Caki2 (cell line): Measurements from ENCODE around the gene HIGD2B. TPM values are rescaled to one million over a fixed set of nuclear protein-coding genes. Genes with fewer than 3 reads are reported as not detected.
A peak's percentile ranks its signal among the peaks of the same experiment; 100 is the strongest.
"Not testable (repeated sequence)": the region's sequence is repeated elsewhere in the genome, so short reads cannot be mapped to it uniquely, and the experiment has no call there.

ENCODE experiments used
- DNase-seq: peaks from one replicate; pipeline ENCODE4 v3.0.0-alpha.2; 2015; ENCODE audit warnings: low read depth
- in situ Hi-C: cut with HindIII; loops from 2 replicates; pipeline ENCODE4 v1.10.0; 2016; ENCODE audit warnings: low sequenced_read_pairs, low pct_unique_long_range_greater_than_20kb, mixed read lengths
- total RNA-seq: library from RNA; depleted of rRNA; stranded (reverse); fragments of >200 nt; shearing (Covaris generic); gene quantifications from 2 replicates; pipeline ENCODE4 v1.2.3, GENCODE V29; 2014; ENCODE audit warnings: low replicate concordance

The HIGD2B gene
- total RNA-seq, 1 experiment from 2014 or later, result not detected

DNA sequence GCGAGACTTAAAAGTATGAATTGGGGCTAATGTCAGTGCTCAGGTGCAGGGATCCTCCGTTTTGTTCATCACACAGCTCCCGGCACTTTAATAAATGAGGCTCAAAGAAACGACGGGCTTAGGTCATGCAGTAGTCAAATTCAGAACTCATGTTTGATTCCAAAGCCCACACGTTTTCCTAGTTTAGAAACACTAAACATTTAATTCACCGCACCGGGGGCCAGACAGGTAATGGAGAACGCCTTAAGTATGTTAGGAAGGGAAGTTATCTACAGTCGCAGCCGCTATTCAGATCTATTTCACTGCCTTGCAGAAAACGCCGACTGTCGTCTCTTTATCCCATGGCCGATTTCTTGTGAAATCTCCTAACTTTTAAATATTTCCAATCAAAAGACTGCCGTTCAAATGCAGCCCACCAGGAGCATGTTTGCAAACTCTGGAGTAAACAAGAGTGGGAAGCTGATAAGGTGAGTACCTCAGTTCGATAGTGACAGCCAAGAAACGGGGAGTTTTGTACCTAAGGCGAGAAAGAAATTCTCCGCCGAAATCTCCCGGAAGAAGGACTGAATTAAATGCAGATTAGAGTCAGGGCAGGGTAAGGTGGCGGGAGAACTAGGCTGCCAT lies 569 bp downstream of the HIGD2B start:
- no peak for DNase-seq
- in situ Hi-C loops, result no loop called here

DNA sequence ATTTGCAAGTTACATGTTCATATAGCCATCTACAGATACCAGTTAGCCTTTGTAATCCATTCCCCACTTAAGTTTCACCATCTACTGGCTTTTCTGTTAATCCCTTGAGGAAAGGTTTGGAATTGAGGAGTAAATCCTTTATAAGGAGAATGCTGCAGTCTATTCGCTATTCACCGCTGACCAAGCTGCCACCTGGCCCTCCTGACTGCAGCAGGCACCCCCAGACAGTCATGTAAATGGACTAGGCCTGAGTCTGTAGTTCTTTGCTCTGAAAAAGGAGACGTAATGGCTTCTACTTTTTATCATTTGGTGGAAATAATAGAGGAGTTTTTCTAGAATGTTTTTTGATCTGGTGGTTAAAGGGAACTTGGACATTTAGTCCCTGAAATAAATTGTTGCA lies 3.2 kb downstream of the HIGD2B start:
- no peak for DNase-seq
- in situ Hi-C loops, result no loop called here

DNA sequence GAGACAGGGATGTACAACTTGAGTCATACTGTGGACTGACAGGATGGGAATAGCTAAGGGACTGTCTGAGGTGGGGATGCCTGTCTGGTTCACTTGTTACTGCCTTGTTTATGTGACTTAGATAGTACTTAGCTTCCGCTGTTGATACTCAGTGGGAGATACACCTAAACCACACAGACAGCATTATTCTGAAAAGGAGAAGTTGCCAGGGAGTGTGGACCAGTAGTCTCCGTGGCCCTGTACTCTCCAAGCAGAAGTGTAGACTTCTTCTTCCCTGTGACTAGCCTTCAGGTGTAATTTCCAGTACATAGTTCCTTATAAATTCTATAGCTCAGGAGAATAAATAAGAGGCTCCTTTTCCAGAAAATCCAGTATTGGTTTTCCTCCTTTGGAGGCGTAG lies 5.1 kb downstream of the HIGD2B start:
- in situ Hi-C loops, result no loop called here
- DNase-seq, result no peak

DNA sequence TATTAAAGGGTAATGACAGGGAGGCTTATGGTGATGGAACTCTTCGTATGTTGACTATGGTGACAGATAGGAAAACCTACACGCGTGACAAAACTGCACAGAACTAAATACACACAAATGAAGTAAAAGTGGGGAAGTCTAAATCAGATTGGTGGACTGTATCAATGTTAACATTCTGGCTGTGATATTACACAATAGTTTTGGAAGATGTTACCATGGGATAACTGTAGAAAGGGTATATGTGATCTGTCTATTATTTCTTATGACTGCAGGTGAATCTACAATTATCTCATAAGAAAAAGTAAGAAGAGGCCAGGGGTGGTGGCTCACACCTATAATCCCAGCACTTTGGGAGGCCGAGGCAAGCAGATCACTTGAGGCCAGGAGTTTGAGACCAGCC lies 9.1 kb downstream of the HIGD2B start:
- in situ Hi-C loops, result no loop called here
- no peak for DNase-seq

DNA sequence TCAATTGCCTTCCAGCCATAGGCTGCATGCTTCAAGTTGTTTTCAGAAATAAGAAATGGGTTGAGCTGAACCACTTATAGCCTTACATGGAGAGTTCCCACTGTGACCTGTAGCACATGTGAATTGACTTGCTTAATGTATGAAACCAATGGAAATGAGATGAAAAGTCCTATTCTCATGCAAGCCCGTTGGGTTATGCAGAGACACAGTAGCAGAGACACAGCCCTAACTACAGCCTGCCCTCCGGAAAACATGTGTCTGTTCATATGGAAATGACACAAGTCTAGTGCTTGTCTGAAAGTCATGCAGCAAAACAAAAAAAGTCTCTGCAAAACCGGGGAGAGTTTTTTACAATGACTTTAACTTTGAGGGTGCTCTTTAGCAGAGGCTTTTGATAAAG lies 14.5 kb downstream of the HIGD2B start:
- no peak for DNase-seq
- in situ Hi-C loops, result no loop called here

DNA sequence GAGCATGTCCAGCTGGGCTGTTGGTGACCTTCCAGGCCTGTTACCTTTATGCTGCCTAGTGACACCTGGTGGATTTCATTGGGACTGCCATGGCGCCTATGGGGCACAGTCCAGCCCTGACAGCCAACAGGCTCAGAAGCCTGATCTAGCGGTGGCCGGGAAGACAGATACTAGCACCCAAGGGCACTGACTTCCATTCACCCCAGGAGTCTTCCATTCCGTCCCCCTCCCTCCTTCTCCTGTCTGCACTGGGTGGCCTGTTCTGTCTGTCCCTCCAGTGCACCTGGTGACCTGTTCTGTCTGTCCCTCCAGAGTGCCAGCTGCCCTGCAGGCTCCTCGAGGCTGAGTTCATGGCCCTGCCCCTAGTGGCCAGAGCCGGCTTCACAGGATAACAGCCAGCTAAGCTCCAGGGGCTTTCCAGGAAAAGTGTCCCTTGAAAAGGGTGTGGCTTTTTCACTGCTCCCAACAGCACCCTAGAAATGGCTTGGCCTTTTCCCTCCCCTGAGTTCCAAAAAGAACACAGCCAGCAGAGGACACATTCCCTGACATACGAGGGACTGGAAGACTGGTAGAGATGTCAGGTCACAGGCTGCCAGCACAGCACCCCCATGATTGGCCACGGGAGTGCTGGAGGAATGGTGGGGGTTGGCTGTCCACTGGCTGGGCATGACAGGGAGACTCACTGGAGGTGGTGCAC lies 15.2 kb downstream of the HIGD2B start:
- in situ Hi-C loops, result not testable (repeated sequence)
- DNase-seq, result peak; percentile 90

DNA sequence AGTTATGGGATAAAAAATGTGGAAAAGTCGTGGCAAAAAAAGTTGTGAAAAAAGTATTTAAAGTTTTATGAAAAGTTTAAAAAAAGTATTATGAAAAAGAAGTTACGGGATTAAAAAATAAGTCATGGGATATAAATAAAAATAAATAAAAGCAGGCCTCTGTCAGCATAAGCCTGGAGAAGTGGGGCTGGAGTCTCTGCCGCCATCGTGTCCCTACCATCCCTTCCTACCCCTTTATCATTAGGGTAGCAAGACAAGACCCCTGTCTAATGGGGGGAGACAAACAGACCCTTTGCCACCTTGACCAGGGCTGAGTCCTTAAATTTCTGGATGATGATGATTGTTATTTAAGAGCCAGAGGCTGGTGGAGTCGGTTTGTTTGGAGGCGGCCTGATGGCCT lies 16.2 kb downstream of the HIGD2B start:
- in situ Hi-C loops, result not testable (repeated sequence)

DNA sequence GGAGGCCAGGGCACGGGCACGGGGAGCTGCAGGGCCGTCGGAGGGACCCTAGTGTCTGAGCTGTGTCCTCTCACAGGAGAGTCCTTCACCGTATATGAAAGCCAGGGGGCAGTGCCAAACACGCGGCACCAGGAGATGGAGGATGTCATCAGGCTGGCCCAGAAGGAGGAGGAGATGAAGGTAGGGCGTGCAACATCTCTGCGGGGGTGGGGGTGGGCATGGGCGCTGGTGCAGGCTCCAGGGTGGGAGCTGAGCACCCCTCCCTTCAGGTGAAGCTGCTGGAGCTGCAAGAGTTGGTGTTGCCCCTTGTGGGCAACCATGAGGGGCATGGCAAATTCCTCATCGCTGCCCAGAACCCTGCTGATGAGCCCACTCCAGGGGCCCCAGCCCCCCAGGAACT lies 20.3 kb downstream of the HIGD2B start:
- DNase-seq, in situ Hi-C loops: not testable (repeated sequence)

More for the DNA sequence above, 16.2 kb downstream of the HIGD2B start:
- not testable (repeated sequence) for DNase-seq

DNA sequence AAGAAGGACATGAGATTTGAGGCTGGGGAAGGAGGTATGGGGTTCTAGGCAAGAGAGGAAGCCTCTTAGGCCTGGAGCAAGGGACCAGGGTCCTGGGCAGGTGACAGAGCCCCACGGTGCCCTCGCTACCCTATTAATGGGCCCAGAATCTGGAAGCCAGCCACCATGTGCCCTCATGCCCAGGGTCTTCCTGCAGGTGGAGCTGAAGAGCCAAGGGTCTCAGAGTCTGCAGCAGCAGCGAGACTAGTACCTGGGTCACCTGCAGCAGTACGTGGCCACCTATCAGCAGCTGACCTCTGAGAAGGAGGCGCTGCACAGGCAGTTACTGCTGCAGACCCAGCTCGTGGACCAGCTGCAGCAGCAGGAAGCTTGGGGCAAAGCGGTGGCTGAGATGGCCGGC lies 22.1 kb downstream of the HIGD2B start:
- DNase-seq, in situ Hi-C loops: not testable (repeated sequence)

DNA sequence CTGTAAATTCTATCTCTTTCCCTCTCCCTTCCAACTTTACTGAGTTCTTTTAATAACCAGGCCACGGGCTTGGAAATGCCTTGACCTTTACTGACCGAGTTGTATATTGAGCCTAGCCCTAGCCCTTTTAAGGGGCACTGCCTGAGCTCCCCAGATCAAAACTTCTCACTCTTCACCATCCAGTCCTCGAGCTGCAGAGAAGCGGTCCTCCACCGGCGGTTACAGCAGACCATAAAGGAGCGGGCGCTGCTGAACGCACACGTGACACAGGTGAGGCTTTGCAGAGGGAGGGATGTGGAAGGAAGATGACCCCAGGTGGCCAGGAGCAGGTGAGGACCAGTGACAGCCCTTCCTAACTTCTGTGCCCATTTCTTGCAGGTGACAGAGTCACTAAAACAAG lies 24.9 kb downstream of the HIGD2B start:
- DNase-seq, in situ Hi-C loops: not testable (repeated sequence)

DNA sequence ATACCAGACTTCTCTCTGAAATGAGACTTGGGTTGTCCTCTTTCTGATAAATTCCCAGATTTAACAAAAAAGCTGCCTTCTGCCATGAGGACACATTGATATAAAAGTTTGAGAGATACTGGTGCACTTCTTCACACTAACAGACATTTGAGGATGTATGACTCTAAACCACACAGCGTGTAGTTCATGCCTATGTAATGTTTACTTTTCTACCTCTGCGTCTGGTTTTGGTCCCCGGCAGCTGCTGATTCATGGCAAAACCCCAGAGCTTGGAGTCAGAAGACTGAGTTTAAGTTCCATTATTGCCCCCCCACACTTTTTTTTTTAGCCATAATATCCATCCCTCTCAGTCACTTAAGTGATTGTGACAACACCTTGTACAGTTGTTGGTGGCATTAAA lies 30.0 kb downstream of the HIGD2B start:
- in situ Hi-C loops, DNase-seq: not testable (repeated sequence)

DNA sequence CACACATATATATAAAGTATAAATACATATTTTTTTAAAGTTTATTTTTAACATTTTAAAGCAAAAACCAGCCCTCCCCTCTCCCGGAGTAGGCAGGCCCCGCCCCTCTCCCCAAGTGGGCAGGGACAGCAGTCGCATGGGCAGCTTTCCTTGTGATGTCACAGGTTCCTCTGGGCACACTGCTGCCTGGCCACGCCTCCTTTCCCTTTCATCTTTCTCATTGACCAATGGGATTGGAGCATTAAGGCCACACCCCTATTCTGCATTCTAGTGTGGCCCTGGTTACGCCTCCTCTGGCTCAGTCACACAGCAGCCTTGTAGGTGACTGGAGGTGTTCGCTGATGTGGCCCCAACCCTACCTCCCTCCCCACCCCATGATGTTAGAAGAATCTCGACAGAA lies 31.6 kb downstream of the HIGD2B start, which contains the start of gene GOLGA6B:
Gene GOLGA6B, plus strand, starts transcription at position 301 of the 400 bp plus-strand sequence. Its CDS starts 41 bp downstream, at position 342.
- in situ Hi-C loops, result not testable (repeated sequence)

DNA sequence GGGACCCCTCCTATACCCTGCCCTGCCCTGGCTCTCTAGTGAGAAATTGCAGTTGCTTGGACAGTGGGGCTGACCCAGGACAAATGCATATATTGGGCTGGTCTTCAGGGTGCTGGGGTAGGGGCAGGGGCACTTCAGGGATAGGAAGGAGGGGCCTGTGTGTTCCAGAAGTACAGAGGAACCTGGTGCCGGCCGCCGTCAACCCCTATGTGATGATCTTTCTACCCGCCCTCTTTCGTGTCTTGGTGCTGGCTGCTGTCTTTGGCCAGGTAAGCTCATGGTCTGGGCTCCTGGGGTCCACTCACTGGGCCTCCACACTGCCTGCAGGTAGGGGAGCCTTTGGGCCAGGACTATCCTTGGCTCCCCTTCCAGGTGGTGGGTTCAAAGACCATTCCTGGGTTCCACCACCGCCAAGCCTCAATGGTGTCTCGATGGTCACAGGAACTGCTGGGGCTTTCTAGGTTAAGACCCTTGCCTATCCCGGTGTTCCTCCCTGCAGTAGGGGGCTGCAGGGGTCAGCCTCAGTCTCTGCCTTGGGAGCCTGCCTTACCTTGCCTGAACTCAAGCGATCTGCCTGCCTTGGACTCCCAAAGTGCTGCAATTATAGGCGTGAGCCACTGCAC lies 37.2 kb downstream of the HIGD2B start:
- in situ Hi-C loops, DNase-seq: not testable (repeated sequence)

More for the DNA sequence above, 31.6 kb downstream of the HIGD2B start, which contains the start of gene GOLGA6B:
- DNase-seq, result not testable (repeated sequence)

DNA sequence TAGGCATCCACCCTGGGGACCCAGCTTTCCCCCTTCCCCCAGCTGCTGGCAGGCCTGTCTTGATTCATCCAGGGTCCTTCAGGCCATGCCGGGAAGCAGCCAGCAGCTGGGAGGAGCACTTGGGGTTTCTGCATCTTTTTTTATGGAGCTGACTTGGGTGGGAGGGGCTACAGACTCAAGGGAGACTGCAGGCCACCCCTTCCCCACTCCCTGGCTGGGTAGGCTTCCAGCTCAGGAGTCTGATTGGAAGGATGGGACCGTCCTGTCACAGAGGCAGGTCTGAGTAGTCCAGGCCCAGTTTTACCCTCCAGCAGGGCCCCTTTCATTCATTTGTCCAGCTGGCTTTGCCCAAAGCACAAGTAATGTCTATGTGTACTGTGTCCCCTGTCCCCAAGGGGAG lies 43.7 kb downstream of the HIGD2B start:
- in situ Hi-C loops, DNase-seq: not testable (repeated sequence)

DNA sequence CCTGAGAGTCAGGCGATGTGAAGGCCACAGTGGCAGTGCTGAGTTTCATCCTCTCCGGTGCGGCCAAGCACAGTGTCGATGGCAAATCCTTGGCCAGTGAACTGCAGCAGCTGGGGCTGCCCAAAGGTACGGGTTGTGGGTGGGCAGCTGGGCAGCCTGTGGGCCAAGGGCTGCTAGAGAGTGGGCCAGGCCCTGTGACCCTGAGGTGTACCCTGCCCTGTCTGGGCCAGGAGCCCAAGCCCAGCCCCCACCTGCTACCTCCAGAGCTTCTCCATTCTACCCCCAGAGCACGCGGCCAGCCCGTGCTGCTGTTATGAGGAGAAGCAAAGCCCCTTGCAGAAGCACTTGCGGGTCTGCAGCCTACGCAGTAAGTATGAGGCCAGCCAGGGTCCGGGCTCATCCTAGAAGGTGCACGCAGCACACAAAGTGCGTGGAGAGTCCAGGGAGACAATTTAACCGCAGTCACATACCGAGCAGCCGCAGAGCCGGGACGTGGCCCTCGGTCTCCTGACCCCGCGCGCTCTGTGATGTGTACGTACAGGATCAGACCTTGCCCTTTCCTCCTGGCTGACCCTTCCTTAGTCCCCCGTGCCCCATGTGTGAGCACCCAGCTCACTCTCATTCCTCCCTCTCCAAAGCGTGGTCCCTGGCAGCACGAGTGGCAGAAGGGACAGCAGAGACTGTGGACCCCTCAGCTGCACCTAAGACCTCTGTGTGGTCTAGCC lies 46.1 kb downstream of the HIGD2B start:
- in situ Hi-C loops, DNase-seq: not testable (repeated sequence)

DNA sequence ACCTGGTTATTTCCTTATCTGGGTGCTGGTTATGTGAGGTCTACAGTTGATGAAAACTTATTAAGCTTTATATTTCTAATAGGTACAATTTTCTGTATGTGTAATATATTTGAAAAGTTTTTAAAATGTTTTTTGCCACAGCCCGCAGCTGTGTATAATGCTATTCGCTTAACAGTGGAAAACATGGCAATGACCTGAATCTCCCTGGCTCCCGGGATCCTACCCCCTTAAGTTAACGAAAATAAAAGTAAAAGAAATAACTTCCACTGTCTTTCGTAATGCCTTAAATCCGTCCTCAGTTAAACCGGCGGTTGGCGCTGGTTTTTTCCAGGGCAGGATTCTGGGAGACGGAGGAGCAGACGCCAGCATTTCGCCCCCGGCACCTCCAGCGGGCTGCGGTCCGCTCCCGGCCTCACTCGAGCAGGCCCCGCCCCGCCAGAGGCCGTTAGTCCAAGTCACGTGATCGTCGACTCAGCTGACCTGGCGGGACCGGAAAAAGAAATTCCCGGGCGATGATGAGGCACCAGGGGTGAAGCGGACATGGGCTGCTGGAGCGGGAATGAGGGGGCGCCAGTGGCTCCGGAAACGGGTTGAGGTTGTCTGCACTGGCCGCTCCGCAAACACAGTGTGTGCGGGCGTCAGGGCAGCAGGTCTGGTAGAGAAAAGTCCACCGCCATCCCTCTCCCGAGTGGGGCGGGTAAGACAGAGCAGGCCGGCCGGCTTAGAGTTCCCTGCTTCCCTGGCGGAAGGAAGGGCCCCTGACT lies 49.3 kb downstream of the HIGD2B start:
- peak; percentile 58 for DNase-seq
- in situ Hi-C loops, result not testable (repeated sequence)

DNA sequence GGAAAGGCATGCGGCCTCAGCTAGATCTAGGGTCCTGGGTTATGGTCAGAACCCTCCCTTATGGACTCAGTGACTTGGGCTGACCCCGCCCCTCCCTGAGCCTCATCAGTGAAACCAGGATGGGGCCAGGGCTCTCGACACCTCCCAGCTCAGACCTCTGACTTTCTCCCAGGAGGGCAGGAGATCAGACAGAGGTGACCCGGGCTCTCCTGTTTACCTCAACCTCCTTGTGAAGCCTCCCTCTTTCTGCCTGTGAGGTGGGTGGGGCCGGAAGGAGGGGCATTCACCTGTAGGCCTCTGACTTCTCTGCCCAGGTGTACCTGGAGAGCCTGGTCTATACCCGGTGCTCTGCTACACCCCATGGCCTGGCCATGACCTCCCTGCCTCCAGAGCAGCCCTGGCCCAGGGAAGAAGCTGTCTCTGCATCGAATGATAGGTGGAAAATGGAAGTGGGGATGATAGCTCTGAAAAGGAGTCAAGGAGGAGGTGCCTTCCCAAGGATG lies 56.9 kb downstream of the HIGD2B start:
- DNase-seq, in situ Hi-C loops: not testable (repeated sequence)
